Measurements from ENCODE around the gene ZNF292.
"Not testable (repeated sequence)": the region's sequence is repeated elsewhere in the genome, so short reads cannot be mapped to it uniquely, and the experiment has no call there.

ZNF292 gene

DNA sequence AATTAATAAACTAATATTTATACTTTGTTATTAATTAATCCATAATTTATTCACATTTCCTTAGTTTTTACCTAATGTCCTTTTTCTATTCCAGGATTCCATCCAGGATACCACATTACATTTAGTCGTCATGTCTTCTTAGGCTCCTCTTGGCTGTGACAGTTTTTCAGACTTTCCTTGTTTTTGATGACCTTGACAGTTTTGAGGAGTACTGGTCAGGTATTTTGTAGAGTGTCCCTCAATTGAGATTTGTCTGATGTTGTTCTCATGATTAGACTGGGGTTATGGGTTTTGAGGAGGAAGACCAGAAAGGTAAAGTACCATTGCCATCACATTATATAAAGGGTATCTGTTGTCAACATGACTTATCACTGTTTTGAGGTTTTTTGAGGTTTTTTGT, 67.3 kb downstream of the ZNF292 start:
- no peak for DNase-seq

- no peak for DNase-seq
Observed at GRCh38 chr6:87224971-87225370, 69.6 kb downstream of the ZNF292 start.

- DNase-seq = no peak
Observed at GRCh38 chr6:87225511-87225910, 70.1 kb downstream of the ZNF292 start.

- no peak for DNase-seq
Observed at GRCh38 chr6:87225937-87226336, 70.6 kb downstream of the ZNF292 start.

- no peak for DNase-seq
Observed at GRCh38 chr6:87230801-87231200, 75.4 kb downstream of the ZNF292 start.

- no peak for DNase-seq
Observed at GRCh38 chr6:87237804-87238203, 82.4 kb downstream of the ZNF292 start.

- not testable (repeated sequence) for DNase-seq
Observed at GRCh38 chr6:87239098-87239635, 83.8 kb downstream of the ZNF292 start.

DNA sequence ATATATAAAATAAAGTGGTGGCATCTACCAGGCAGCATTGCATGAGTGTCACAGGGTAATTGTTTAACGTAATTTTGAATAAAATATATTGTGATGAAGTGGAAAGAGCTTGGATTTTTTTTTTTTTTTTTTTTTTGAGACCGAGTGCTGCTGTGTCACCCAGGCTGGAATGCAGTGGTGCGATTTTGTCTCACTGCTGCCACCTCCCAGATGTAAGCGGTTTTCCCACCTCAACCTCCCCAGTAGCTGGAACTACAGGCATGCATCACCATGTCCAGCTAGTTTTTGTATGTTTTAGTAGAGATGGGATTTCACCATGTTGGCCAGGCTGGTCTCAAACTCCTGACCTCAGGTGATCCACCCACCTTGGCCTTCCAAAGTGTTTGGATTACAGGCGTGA, 85.9 kb downstream of the ZNF292 start:
- DNase-seq = no peak

- DNase-seq = no peak
Observed at GRCh38 chr6:87242311-87242710, 86.9 kb downstream of the ZNF292 start.

- DNase-seq = no peak
Observed at GRCh38 chr6:87243812-87244211, 88.4 kb downstream of the ZNF292 start.

DNA sequence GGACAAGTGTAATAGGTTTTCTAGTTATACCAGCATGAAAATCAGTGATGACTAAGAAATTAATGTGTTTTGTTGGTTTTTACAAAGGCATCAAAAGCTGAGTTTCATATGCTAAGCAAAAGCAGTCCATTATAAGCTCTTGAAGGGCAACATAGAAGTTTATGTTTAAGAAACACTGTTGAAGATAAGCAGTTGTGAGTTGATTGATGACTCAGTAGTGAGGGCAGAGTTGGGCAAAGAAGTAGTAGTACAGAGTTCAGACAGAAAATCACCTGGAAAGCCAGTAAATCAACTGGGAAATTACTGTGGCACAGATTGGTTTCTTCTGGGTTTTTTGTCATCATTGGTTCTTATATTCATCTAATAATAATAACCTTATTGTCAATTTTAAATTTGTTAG, 89.0 kb downstream of the ZNF292 start:
- DNase-seq = no peak

DNA sequence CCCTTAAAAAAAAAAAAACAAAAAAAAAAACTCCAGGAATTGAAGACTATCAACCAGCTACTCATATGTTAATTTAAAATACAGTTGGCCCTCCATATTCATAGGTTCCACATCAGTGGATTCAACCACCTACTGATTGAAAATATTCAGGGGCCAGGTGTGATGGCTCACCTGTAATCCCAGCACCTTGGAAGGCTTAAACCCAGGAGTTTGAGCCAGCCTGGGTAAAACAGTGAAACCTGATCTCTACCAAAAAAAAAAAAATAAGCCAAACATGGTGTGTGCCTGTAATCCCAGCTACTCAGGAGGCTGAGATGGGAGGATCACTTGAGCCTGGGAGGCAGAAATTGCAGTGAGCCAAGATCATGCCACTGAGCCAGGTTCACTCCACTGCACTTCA, 94.7 kb downstream of the ZNF292 start:
- no peak for DNase-seq

DNA sequence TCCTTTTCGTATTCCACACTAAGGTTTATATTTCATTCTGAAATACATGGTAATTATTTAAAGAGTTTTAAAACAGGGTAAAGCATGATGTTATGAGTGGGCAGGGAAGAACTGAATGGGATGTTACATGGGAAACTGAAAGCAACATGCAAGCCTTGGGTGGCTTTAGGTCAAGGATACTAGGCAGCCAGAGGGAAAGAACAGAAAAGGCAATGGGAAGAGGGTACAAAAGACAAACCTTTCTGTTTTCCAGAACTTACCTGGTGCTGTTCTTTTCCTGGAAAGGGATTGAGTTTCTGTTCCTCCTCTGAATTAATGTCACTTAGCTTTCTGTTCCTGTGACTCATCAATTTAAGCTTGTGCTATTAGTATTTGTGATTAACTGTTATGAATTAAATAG, 95.9 kb downstream of the ZNF292 start:
- DNase-seq = no peak

GRCh38 chr6:87251725-87252124, 96.4 kb downstream of the ZNF292 start:
- no peak for DNase-seq

- no peak for DNase-seq
Observed at GRCh38 chr6:87257046-87257445, 101.7 kb downstream of the ZNF292 start.

DNA sequence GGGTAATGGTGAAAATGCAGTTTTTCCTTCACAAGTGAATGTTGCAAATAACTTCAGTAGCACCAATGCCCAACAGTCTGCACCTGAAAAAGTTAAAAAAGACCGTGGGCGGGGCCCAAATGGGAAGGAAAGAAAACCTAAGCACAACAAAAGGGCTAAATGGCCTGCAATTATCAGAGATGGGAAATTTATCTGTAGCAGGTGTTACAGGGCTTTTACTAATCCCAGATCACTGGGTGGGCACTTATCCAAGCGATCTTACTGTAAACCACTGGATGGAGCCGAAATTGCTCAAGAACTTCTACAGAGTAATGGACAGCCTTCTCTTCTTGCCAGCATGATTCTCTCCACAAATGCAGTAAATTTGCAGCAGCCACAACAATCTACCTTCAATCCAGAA, 102.2 kb downstream of the ZNF292 start:
- DNase-seq = peak; percentile 29

- DNase-seq = no peak
Observed at GRCh38 chr6:87257975-87258374, 102.6 kb downstream of the ZNF292 start.

GRCh38 chr6:87259791-87260190, 104.4 kb downstream of the ZNF292 start:
- DNase-seq = no peak

DNA sequence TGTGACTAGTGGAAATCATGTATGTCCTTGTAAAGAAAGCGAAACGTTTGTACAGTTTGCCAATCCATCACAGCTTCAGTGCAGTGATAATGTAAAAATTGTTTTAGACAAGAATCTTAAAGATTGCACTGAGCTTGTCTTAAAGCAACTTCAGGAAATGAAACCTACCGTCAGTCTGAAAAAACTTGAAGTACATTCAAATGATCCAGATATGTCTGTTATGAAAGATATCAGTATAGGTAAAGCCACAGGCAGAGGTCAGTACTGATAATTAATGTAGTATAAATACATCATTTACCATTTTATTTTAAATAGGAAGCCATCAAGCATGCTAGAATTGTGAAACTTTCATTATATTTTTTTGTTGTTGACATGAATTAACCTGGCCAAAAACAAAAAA, 106.2 kb downstream of the ZNF292 start:
- no peak for DNase-seq

DNA sequence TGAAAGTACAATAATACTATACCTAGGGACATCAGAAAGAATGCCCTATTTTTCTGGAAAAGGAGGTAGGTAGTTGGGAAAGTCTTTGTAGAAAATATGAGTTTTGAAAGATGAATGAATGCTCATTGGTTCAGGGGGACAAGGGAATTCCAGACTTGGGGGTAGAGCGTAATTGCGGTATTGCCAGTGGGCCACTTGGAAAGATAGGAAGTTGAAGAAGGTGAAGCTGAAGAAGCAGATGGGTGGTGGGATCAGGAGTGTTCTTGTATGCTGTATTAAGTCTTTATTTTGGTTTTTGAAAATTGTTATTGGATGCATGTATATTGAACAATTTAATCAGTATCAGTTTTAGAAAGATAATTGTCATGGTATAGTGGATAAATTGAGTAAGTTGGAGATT, 109.1 kb downstream of the ZNF292 start:
- DNase-seq = no peak

- DNase-seq = no peak
Observed at GRCh38 chr6:87274660-87275274, 119.4 kb downstream of the ZNF292 start.

DNA sequence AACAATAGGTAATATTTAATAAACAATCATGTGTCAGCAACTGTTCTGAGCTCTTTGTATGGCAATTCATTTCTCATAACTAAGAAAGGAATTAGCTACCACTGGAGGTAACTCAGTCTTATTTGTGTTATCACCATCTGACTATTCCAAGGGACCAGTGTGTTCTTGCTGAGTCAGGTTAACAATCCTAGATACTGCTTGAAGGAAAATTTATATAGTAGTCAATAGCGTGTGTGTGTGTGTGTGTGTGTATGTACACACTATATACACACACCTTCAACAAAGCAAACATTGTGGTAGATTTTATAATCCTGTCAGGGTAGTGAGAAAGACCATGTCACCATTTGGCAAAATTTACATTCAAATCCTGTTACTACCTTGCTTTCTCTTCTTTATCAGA, 121.3 kb downstream of the ZNF292 start:
- DNase-seq = no peak

- DNase-seq = peak; percentile 53
Observed at GRCh38 chr6:87277123-87277522, 121.8 kb downstream of the ZNF292 start.

DNA sequence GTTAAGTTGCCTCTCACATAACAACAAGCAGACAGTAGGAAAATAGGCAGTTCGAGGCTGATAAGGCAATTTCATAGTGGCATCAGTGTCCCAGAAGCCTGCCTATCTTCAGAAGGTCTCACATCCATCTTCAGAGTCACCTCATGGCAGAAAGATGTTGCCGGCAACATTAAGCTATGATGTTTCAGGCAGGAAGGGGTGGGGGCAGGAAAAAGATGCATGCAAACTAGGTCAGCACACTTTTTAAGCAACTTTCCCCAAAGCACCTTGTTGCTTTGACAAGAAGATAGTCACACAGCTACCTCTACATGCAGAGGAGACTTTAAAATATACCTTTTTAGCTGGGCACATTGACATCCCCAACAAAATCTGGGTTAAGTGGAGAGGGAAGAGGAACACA, 123.8 kb downstream of the ZNF292 start:
- no peak for DNase-seq

DNA sequence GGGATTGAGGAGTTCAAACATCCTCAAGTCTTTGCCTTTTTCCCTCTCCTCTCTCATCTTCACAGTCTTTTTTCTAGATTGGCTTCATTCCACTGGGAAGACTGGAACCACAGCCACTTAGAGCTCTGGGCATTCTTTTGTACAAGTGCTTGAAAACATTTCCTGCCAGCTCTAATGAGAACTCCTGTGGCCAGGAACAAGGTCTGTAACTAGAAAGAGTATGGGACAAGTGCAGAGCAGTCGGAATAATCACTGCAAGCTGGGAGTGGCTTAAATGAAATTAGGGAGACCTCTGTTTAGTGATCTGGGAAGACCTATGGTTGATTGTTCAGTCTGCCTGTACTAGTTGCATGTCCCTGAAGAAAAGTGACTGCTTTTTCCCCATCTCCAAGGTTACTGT, 126.1 kb downstream of the ZNF292 start:
- no peak for DNase-seq

All from NCI-H82 (cell line).